Duodenal mucosa (tissue), 2 donors: ENCODE data around the gene RPE65.

Experiments
- H3K27ac ChIP-seq: one replicate; pipeline ENCODE4 v1.7.0; 2013; ENCODE audit warnings: low read depth, low read length
- H3K27me3 ChIP-seq, 2 donors: one replicate each; pipeline ENCODE4 v1.7.0; 2013; ENCODE audit warnings: low read length in 2 of 2, control low read depth in 1 of 2; ENCODE audit not compliant: insufficient read depth in 2 of 2, control insufficient read depth in 1 of 2
- H3K36me3 ChIP-seq, 2 donors: one replicate each; pipeline ENCODE4 v1.7.0; 2013; ENCODE audit warnings: low read length in 2 of 2, control low read depth in 1 of 2; ENCODE audit not compliant: insufficient read depth in 2 of 2, control insufficient read depth in 1 of 2
- H3K4me1 ChIP-seq, 2 donors: one replicate each; pipeline ENCODE4 v1.7.0; 2013; ENCODE audit warnings: low read length in 2 of 2, control low read depth in 1 of 2; ENCODE audit not compliant: insufficient read depth in 2 of 2, control insufficient read depth in 1 of 2
- H3K4me3 ChIP-seq, 2 donors: one replicate each; pipeline ENCODE4 v1.7.0; 2013; ENCODE audit warnings: low read length in 2 of 2, low read depth in 1 of 2
- H3K9ac ChIP-seq, 2 donors: one replicate each; pipeline ENCODE4 v1.7.0; 2013; ENCODE audit warnings: low read length in 2 of 2, low read depth in 1 of 2
- H3K9me3 ChIP-seq, 2 donors: one replicate each; pipeline ENCODE4 v1.7.0; 2013; ENCODE audit warnings: low read length in 2 of 2, control low read depth in 1 of 2; ENCODE audit not compliant: control insufficient read depth in 1 of 2

RPE65 gene

DNA sequence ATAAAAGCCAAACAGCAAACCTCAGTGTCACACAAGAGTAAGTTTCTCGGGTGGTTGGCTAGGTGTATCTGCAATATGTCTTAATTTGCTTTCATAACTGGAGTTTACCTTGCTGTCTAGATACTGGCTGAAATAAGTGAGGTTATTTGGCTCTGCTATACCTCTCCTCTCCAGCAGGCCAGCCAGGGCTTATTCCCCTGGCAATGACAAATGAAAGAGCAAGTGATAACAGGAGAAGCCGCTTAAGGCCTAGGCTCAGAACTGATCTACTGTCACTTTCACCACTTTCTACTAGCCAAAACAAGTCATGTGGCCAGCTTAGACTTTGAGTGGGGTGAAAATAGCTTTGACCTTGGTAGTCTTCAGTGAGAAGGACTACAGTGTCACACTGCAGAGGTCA lies 4.8 kb upstream of the RPE65 start:
- Histone ChIP-seq H3K4me1 (no peaks in the 10 kb centered on the region), H3K4me3 (no peak overlapping the region), H3K27ac (no peak overlapping the region), H3K36me3 (no peaks in the 10 kb centered on the region), H3K9ac (no peak overlapping the region), H3K27me3 (no peaks in the 10 kb centered on the region), H3K9me3 (no peaks in the 10 kb centered on the region)

DNA sequence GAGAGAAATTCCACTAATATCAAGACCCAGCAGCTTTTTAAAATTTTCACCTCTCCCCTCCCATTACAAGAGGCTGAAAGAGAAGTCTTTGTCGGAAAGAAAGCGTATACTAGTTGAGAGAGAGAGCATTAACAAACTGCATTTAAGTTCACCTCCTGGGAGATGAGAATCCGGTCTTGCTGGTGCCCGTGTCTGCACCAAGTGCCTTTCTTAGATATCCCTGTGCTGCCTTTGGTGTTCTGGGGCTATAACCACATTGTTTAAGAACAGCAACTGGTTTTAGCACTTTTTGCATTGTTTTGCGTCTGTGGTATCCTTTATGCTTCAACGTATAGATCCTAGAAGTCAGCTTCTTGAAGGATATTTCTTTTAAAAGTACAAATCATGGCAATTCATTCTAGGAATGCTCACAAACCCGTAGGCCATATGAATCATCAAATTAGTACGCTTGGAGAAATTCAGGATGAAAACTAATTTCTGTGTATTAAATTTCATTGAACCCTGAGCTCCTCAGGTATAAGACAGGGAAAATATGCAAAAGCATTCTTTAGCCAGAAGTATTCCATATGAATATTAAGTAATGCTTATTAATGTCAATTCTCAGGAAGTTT lies 3.4 kb upstream of the RPE65 start:
- Histone ChIP-seq H3K36me3 (no peaks in the 10 kb centered on the region), H3K9ac (no peak overlapping the region), H3K4me1 (no peaks in the 10 kb centered on the region), H3K27me3 (no peaks in the 10 kb centered on the region), H3K27ac (no peak overlapping the region), H3K9me3 (no peaks in the 10 kb centered on the region), H3K4me3 (no peak overlapping the region)

DNA sequence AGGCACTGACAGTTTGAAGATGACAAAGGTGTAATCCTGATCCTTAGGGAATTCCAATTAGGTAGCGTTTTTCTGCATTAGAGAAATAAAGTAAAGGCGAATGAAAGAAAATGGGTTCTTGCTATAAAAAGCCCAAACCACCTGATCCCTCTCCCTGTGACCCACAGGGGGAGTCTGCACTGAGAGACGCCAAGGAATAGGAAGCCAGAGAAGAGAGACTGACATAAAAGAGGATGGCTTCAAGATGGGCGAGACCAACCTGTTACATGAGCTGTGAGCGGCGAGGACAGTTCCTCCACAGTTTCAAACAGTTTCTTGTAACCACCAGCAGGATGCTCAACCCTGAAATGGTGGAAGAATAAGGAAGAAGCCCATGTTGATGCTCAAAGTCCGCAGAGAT lies 1.4 kb downstream of the RPE65 start:
- no peak overlapping the region for H3K9ac ChIP-seq

DNA sequence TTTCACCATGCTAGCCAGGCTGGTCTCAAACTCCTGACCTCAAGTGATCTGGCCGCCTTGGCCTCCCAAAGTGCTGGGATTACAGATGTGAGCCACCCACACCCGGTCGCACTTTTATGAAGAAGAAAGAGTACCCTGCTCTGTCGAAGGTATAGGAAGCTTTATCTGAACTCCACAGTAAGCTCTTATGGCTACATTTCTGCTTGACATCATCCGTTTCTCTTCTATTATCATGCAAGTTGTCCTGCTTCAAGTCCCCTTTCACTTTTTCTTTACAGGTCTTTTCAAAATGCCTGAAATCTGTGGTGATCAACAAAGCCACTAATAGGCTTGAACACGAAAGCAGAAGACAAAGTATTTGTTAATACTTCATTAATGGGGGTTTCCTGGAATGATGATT lies 4.0 kb downstream of the RPE65 start:
- no peaks in the 10 kb centered on the region for H3K9me3 ChIP-seq
- no peak overlapping the region for H3K27ac ChIP-seq
- no peaks in the 10 kb centered on the region for H3K36me3 ChIP-seq
- H3K4me3 ChIP-seq = no peak overlapping the region
- no peak overlapping the region for H3K9ac ChIP-seq
- H3K27me3 ChIP-seq = no peaks in the 10 kb centered on the region
- H3K4me1 ChIP-seq = no peaks in the 10 kb centered on the region

More for the DNA sequence above, 1.4 kb downstream of the RPE65 start:
- Histone ChIP-seq H3K27ac (no peak overlapping the region), H3K36me3 (no peaks in the 10 kb centered on the region), H3K4me1 (no peaks in the 10 kb centered on the region), H3K27me3 (no peaks in the 10 kb centered on the region), H3K9me3 (no peaks in the 10 kb centered on the region), H3K4me3 (no peak overlapping the region)

DNA sequence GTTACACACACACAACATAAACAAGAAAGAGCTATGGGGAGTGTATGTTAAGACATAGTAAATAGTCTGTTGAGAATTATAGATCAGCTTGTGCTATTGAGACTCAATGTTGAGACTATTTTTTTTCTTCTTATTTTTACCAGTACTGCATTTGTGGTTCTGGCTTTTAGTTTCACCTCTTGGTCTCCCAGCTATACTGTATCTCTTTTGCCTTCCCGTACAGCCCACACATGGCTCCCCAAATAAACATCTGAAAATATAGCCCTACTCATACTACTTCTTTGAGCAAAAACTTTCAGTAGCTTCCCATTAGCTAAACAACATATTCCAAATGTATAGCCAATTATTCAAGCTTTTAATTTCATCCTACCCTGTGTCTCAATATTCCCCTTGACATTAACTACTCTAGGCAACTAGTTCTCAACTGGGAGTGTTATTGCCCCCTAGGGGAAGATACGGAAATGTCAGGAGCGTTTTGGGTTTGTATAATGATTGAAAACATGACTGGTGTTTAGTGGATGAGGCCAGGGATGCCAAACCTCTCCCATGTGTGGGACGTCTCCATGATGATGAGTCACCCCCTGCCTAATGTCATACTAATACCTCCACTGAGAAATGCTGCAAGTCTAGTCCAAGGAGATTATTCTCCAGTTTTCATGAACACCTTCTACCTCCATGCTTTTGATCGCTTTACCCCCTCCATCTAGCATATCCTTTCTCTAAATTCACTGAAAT lies 6.8 kb downstream of the RPE65 start:
- no peak overlapping the region for H3K4me3 ChIP-seq
- no peaks in the 10 kb centered on the region for H3K27me3 ChIP-seq
- H3K36me3 ChIP-seq = no peaks in the 10 kb centered on the region
- H3K27ac ChIP-seq = no peak overlapping the region
- H3K4me1 ChIP-seq = no peaks in the 10 kb centered on the region
- no peaks in the 10 kb centered on the region for H3K9me3 ChIP-seq
- H3K9ac ChIP-seq = no peak overlapping the region

DNA sequence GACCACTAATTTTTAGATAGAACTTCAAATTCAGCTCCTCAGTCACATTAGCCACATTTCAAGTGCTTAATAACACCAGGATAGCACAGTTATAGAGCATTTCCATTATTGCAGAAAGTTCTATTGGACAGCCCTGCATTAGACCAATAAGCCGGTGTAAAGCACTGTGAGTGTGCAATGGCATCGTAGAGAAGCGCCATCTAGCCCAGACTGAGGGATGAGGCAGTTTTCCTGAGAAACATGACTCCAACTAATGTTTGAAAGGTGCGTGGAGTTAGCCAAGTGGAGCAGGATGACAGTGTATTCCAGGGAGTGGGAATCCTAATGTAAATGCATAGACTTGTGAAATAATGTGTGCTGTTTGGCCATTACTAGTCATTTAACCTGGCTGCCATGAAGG lies 7.7 kb downstream of the RPE65 start:
- H3K27me3 ChIP-seq = no peaks in the 10 kb centered on the region
- H3K9ac ChIP-seq = no peak overlapping the region
- H3K36me3 ChIP-seq = no peaks in the 10 kb centered on the region
- no peaks in the 10 kb centered on the region for H3K4me1 ChIP-seq
- H3K27ac ChIP-seq = no peak overlapping the region
- no peak overlapping the region for H3K4me3 ChIP-seq
- no peaks in the 10 kb centered on the region for H3K9me3 ChIP-seq

DNA sequence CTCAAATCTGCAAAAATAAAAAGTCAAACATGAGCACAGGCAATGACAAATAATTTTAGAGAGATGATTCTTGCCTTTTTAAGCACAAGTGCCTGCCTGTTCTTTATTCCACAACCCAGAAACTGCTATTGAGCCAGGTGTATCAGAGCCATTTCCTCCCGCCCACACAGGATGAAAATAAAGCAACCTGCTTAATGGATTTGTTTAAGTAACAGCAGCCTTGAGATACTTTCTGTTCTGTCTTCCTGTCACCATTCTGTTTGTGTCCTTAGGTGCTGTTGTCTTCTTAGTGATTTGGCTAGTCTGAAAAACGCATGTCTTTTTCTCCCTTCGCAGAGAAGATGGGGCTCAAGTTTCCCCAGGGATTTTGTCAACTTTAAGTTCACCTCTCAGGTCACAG lies 11.4 kb downstream of the RPE65 start:
- no peaks in the 10 kb centered on the region for H3K4me1 ChIP-seq
- H3K36me3 ChIP-seq = no peaks in the 10 kb centered on the region
- no peak overlapping the region for H3K4me3 ChIP-seq
- no peak overlapping the region for H3K27ac ChIP-seq
- no peak overlapping the region for H3K9ac ChIP-seq
- no peaks in the 10 kb centered on the region for H3K9me3 ChIP-seq
- H3K27me3 ChIP-seq = no peaks in the 10 kb centered on the region

DNA sequence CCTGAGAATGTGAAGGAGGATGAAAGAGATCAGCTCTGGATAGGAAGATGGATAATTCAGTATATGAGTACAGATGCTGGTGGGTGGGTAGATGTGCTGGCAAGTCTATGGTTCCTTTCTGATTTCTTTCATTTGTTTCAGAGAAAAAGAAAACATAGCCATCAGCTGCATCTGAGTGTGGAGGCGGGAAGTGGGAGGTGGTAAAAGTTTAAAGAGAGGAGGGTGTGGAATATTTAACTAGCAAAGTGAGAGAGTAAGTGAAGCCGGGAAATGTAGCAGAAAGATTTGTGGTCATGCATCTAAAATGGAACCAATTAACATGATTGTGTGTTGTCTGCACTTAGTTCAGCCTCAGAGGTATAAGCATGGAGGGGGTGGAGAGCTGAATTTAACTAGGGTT lies 16.4 kb downstream of the RPE65 start:
- H3K27me3 ChIP-seq = no peaks in the 10 kb centered on the region
- no peaks in the 10 kb centered on the region for H3K9me3 ChIP-seq
- no peak overlapping the region for H3K27ac ChIP-seq
- H3K36me3 ChIP-seq = no peaks in the 10 kb centered on the region
- no peak overlapping the region for H3K9ac ChIP-seq
- H3K4me3 ChIP-seq = no peak overlapping the region
- no peaks in the 10 kb centered on the region for H3K4me1 ChIP-seq

DNA sequence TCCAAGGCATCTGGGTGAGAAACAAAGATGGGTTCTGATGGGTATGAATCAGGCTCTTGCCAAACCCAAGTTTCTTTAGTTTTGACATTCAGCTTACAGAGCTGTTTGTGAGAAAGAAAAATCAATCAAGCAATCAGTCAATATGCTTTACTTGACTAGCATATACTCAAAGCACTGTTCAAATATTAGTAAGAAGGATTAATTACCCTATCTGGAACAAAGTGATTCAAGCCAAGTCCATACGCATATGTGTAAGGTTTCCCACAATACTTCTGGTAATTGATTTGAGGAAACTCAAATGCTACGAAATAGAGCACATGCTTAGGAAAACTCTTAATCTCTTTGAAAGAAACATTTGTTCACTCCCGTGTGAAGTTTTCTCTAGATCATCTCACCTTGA lies 18.7 kb downstream of the RPE65 start:
- Histone ChIP-seq H3K4me3 (no peak overlapping the region), H3K36me3 (no peaks in the 10 kb centered on the region), H3K9me3 (no peaks in the 10 kb centered on the region), H3K4me1 (no peaks in the 10 kb centered on the region), H3K9ac (no peak overlapping the region), H3K27ac (no peak overlapping the region), H3K27me3 (no peaks in the 10 kb centered on the region)

DNA sequence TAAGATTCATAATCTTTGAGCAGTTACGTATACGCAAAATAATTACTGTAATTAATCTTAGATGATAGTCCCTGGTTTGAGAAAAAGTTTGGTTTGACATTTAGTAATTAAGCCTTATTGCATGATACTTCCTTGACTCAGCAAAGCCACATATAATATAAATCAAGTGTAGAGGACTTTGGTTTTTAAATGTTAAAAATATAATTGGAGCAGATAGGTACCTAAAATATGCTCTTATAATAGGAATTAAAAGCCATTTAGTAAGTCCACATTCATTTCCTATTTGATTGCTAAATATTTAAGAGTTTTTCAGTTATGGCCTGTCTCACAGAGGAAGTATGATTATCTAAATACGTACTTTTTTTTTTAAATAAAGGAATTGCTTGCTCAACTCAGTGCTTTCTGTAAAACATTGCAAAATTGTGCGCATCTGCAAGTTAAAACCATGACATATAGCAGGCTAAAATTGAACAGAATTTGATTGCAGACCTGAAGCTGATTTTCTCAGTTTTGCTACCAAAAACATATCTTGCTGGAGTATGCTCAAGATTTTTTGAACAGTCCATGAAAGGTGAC lies 20.4 kb downstream of the RPE65 start:
- no peaks in the 10 kb centered on the region for H3K9me3 ChIP-seq
- no peak overlapping the region for H3K9ac ChIP-seq

More for the DNA sequence above, 20.4 kb downstream of the RPE65 start:
- Histone ChIP-seq H3K4me1 (no peaks in the 10 kb centered on the region), H3K4me3 (no peak overlapping the region), H3K27me3 (no peaks in the 10 kb centered on the region), H3K36me3 (no peaks in the 10 kb centered on the region), H3K27ac (no peak overlapping the region)
